Stromal cell of bone marrow (primary cell): Measurements from ENCODE around the gene CFAP54.

Source experiments
- DNase-seq: peaks from one replicate; pipeline ENCODE4 v3.0.0-alpha.2; 2012; ENCODE audit warnings: low read depth

The CFAP54 gene

DNA sequence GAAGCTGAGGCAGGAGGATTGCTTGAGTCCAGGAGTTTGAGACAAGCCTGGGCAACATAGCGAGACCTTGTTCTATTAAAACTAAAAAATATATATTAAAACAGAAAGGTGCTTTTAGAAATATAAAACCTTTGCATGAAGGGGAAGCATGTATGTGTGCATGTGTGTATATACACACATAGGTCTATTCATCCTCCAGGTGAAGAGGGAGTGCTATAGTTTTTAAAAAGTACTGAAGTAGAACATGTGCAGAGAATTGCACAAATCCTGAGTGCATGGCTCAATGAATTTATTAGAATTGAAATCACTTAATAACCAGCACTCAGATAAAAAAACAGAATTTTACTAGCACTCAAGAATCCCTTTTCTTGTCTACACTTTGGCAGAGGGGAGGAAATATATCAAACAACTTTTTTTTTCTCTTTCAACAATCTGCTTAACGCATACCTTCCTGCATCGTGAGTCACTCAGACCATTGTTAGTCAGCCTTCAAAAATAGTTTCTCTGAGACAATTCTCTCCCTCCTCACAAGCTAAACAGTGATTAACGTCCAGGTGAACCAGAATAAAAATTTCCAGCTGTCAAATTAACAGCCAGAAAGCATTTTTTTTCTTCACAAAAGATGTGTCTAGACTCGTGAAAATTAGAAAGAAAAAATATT is 400.0 kb downstream of the CFAP54 start:
- DNase-seq, result no peak

DNA sequence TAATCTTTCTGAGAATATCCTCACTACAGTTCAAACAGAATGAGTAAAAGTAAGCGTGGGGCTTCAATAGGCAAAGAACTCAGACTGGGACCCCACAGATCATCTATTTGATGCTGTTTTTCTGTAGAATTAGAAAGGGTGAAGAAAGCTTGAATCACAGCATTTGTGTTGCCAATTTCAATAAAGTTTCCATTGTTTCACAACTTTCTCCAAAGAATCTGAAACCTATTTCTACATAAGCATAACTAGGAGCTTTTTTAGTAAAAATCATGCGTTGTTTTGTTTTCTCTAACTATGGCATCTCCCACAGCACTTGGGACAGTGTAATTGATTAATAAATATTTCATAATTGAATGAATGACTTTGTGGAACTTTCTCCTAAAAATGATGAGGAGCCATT is 401.0 kb downstream of the CFAP54 start:
- no peak for DNase-seq

DNA sequence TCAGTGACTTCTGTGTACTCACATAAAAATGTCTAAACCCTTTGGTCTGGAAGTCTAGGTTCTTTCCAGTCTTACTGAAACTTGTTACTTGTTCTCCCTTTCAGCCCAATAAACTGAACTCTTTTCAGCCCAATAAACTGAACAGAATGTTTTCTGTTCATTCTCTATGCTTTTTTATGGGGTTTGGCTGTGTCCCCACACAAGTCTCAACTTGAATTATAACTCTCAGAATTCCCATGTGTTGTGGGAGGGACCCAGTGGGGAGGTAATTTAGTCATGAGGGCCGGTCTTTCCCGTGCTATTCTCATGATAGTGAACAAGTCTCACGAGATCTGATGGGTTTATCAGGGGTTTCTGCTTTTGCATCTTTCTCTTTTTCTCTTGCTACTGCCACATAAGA is 402.7 kb downstream of the CFAP54 start:
- DNase-seq, result no peak

DNA sequence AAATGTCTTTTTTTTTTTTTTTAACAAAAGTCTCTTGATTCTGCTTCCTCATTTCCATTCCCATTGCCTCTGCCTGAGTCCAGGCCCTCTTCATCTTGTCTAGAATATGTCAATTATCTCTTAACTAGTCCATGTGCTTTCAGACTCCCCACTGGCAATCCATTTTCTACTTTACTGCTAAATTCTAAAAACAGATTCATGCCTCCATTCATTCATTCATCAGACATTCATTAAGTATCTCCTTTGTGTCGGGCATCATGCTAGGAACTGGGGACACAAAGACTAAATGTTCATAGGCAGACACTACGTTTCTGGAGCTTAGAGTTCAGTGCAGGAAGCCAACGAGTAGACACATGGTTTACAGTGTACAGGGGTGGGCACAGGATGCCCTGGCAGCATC is 408.0 kb downstream of the CFAP54 start:
- no peak for DNase-seq

DNA sequence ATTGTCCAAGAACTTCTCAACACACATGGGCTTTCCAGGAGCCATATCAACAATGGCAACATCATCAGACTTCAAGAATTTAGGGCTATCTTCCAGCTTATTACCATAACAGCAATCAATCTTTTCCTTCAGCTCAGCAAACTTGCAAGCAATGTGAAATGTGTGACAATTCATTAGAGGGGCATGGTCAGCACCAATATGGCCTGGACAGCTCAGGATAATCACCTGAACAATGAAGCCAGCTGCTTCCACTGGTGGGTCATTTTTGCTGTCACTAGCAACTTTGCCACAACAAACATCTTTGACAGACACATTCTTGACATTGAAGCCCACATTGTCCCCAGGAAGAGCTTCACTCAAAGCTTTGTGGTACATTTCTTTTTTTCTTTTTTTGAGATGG is 411.8 kb downstream of the CFAP54 start:
- DNase-seq, result no peak

DNA sequence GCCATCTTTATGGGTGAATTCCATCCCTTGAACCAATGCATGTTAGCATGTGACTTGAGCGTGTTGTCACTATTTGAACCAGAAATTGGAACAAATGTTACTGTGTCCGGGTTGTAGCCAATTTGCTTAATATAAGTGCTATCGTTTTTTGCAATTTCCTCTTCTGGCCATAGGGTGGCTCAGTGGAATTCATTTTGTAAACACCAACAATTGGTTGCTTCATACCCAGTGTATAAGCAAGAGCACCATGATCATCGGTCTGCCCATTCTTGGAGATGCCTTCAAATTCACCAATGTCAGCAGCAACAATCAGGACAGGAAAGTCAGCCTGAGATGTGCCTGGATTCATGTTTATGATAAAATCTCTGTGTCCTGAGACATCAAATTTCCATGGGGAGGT is 412.7 kb downstream of the CFAP54 start:
- DNase-seq, result no peak

DNA sequence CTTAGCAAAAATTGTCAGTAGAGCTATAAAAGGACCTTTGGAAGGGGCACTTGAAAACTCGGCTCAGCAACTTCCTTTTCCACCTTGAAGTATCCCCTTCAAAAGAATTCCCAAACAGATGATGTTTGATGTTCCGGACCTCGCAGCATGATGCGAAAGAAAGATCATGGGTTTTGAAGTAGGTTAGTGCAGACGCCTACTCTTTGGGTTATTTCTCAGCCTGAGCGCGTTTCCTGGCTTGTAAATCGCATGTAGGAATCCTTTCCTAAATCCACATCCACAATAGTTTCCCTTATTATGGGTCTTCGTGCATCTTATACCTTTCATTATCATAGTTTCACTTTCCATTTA is 417.1 kb downstream of the CFAP54 start:
- no peak for DNase-seq

DNA sequence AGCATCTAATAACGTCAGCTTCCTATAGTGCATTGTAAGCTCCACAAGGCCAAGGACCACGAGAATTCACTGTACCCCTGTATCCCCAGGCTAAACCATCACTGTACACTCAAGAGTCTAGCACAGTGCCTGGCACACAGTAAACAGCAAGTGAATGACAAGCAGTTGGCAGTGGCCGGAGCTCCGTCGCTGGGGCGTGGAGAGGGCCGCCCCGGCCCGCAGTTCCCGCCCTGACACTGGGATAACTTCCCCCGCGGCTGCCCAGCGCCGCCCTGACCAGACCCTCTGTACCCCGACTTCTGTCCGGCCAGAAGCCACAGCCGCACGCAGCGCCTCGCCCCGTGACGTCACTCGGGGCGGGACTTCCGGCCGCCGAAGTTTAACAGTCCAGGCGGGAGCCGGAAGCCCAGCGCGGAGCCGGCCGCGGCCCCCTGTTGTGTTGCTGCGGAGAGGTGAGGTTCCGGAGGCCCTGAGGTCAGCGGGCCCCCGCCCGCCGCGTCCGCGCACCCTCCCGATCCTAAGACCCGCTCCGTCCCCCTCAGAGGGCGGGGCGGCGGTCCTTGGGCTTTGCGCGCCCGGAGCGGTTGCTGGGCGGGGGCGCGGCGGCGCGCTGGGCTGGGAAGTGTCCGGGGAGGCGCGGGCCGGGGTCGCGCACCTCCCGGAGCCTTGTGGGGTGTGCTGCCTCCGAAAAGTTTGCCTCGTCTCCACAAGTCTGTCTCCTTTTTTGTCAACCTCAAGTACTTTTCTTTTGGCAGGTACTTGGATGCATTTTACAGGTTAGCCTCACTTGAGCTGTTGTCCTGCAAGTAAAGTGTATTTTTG is 417.7 kb downstream of the CFAP54 start, which contains the start of gene NEDD1:
TSS of gene NEDD1 (plus strand) at position 409 of the 822 bp plus-strand sequence. CDS start 2,503 bp downstream, outside the sequence.
- DNase-seq, result peak; percentile 44

DNA sequence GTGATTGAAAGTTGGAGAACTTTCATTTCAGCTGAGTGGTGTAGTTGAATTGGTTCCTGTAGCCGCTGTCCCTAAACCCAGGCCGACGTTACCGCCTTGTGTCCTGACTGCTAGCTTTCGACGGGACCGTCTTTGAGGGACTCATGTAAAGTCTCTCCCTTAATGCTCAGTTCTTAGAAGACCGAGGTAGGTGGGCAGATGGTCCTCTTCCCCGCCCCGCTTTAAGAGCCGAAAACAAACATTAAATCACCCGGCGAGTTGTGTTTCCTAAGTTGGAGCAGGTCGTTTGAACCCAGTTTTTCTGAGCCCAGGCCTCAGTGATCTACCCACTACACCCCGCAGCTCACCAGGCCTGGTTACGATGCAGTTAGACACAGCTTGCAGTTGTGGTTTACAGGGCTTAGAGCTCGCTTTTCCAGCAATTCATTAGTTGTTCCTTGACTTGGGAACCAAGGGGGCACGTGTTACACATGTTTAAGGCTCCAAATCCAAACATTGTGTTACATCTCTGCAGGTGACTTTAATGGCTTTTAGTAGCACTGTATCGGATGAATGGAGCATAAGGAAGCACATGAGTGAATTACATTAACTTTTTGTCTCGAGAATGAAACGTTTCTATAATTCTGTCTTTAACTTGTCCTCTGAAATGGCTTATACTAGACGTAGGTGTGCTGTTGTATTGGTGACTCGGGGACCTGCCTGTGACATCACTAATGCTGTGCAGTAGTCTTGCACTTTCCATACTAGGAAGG is 418.5 kb downstream of the CFAP54 start:
- DNase-seq, result no peak

DNA sequence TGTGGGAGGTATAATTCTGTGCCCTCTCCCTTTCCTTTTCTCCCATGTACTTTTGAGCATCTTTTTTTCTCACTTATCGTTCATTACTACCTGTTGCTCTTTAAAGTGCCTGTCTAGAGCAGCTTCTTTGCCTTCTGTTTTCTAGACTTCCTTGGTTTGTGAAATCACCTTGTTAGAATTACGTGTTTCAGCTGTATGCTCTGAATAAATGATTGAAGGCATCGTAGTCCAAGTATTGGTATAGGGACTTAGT is 419.0 kb downstream of the CFAP54 start:
- DNase-seq, result no peak

DNA sequence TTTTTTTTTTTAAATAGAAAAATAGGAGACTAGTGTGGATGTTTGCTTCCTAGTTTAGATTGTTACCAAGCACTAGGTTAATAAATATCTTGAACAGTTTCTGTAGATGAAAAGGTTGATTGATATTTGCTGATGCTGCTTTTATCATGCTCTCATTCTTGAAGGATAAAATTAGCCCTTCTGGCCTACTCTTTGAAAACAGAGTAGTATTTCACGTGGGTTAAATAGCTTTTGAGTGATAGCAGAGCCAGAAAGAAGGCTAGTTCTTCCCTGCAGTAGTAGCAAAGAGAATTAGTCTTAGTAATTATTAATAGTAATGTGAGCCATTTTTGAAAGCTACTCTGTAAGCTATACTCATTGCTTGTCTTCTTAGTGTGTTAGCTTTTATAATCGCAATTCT is 422.9 kb downstream of the CFAP54 start:
- no peak for DNase-seq

DNA sequence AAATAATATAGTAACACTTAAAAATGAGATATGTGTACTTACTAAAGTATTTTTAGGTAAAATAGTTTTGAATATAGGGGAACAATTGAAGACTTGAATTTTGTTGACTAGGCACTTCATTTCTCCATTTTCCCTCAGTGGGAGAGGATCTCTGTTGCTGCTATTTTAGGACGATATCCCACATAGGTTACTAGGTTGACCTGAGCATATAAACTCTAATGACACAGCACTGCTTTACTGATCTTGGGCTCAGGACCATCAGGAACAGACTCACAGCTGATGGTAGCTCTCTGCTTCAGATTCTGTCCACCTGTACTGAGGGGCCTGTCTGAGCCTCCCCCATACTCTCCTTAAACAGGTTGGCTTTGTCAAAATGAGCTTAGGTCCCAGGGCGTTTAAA is 423.6 kb downstream of the CFAP54 start:
- DNase-seq, result no peak

DNA sequence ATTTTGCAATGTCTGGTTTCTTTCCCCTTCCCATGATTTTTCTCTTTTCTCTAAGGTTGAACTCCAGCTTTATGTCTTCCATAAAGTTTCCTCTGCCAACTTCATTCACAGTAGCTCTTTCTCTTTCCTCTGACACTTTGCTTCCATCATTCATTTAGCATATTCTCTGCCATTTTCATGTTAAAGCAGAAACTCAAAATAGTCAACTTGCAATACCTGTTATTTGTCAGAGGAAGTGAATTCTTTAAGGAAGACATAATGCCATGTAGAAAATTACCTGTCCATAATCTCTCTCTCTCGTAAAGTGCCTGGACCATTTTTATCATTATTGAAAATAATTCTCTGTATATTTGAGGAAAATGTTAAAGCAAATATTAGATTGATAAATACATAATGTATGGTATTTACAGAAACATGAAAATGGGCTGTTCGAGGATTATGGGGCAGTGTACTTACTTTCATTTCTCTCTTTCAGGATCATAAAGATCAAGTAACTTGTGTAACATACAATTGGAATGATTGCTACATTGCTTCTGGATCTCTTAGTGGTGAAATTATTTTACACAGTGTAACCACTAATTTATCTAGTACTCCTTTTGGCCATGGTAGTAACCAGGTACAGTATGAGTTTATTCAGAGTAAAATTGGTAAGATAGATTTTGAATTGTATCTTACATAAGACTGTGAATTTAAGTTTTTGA is 430.3 kb downstream of the CFAP54 start:
- no peak for DNase-seq
